GM12801 (cell line): ENCODE measurements around the gene FAM114A1.

Experiments
- CTCF ChIP-seq: IDR thresholded peaks from one replicate; pipeline ENCODE4 v1.5.1; 2011; ENCODE audit warnings: control low read depth; ENCODE audit not compliant: insufficient read length; ENCODE audit errors: extremely low read depth

Gene FAM114A1

GRCh38 chr4:38940476-38940875 lies 72.9 kb downstream of the FAM114A1 start:
- no peak for TF ChIP-seq CTCF

- no peak for TF ChIP-seq CTCF
Observed at GRCh38 chr4:38943343-38943742, 75.7 kb downstream of the FAM114A1 start.

GRCh38 chr4:38944440-38944839 lies 76.8 kb downstream of the FAM114A1 start:
- TF ChIP-seq CTCF, result no peak

- no peak for TF ChIP-seq CTCF
Observed at GRCh38 chr4:38946919-38947318, 79.3 kb downstream of the FAM114A1 start.

- no peak for TF ChIP-seq CTCF
Observed at GRCh38 chr4:38948551-38948950, 80.9 kb downstream of the FAM114A1 start.

GRCh38 chr4:38949411-38950051 lies 81.9 kb downstream of the FAM114A1 start:
- TF ChIP-seq CTCF, result no peak

GRCh38 chr4:38950159-38950558 lies 82.6 kb downstream of the FAM114A1 start:
- no peak for TF ChIP-seq CTCF
